T-helper 2 cell treated with Interferon-gamma antibody and Interleukin-4, amounts not matched to agents 5 μg/mL and 100 μg/mL, for 36 hours (primary cell): ENCODE data around the gene SLC35B4.
A peak's percentile ranks its signal among the peaks of the same experiment; 100 is the strongest.

Experiments
- DNase-seq: peaks from one replicate; pipeline ENCODE4 v3.0.0; 2021; ENCODE audit warnings: low spot score
- H3K27ac Mint-ChIP-seq: one replicate; pipeline ENCODE4 v1.8.0; 2021; ENCODE audit warnings: mild to moderate bottlenecking, mixed read lengths
- H3K27me3 Mint-ChIP-seq: one replicate; pipeline ENCODE4 v1.8.0; 2021; ENCODE audit warnings: low read depth, mixed read lengths
- H3K36me3 Mint-ChIP-seq: one replicate; pipeline ENCODE4 v1.8.0; 2021; ENCODE audit warnings: low read depth, mixed read lengths
- H3K4me1 Mint-ChIP-seq: one replicate; pipeline ENCODE4 v1.8.0; 2021; ENCODE audit warnings: low read depth, mixed read lengths
- H3K4me3 Mint-ChIP-seq: one replicate; pipeline ENCODE4 v1.8.0; 2022; ENCODE audit warnings: mild to moderate bottlenecking, moderate library complexity, mixed read lengths
- H3K9me3 Mint-ChIP-seq: one replicate; pipeline ENCODE4 v1.8.0; 2021; ENCODE audit warnings: mixed read lengths

SLC35B4 gene

GRCh38 chr7:134316539-134317344, at the start of gene SLC35B4:
Gene SLC35B4 (minus strand): TSS chr7:134316930. CDS start chr7:134316751, 179 bp downstream.
- Mint-ChIP-seq H3K4me1 (peaks cover 15% of the 10 kb centered on the region), H3K27me3 (peaks cover 4% of the 10 kb centered on the region), H3K27ac (peak within 1 kb of the TSS; percentile 83), H3K4me3 (peak within 1 kb of the TSS; percentile 91), H3K36me3 (no peaks in the 10 kb centered on the region), H3K9me3 (no peaks in the 10 kb centered on the region)
- peak; percentile 95 for DNase-seq

GRCh38 chr7:134366481-134366880, 49.8 kb upstream of the SLC35B4 start:
- H3K27ac Mint-ChIP-seq = no peak overlapping the region
- no peaks in the 10 kb centered on the region for H3K4me1 Mint-ChIP-seq
- H3K27me3 Mint-ChIP-seq = peaks cover 9% of the 10 kb centered on the region
- H3K9me3 Mint-ChIP-seq = no peaks in the 10 kb centered on the region
- DNase-seq = no peak
- H3K36me3 Mint-ChIP-seq = no peaks in the 10 kb centered on the region
- no peak overlapping the region for H3K4me3 Mint-ChIP-seq

GRCh38 chr7:134365341-134366054, 48.8 kb upstream of the SLC35B4 start:
- H3K4me3 Mint-ChIP-seq = no peak overlapping the region
- no peaks in the 10 kb centered on the region for H3K36me3 Mint-ChIP-seq
- H3K4me1 Mint-ChIP-seq = no peaks in the 10 kb centered on the region
- no peak for DNase-seq
- no peak overlapping the region for H3K27ac Mint-ChIP-seq
- peaks cover 9% of the 10 kb centered on the region for H3K27me3 Mint-ChIP-seq
- H3K9me3 Mint-ChIP-seq = no peaks in the 10 kb centered on the region

GRCh38 chr7:134364619-134365037, 47.9 kb upstream of the SLC35B4 start:
- no peak for DNase-seq
- H3K27me3 Mint-ChIP-seq = peaks cover 3% of the 10 kb centered on the region
- no peak overlapping the region for H3K4me3 Mint-ChIP-seq
- H3K4me1 Mint-ChIP-seq = no peaks in the 10 kb centered on the region
- H3K9me3 Mint-ChIP-seq = no peaks in the 10 kb centered on the region
- H3K36me3 Mint-ChIP-seq = no peaks in the 10 kb centered on the region
- H3K27ac Mint-ChIP-seq = no peak overlapping the region

GRCh38 chr7:134362587-134363483, 46.1 kb upstream of the SLC35B4 start:
- Mint-ChIP-seq H3K4me1 (peaks cover 2% of the 10 kb centered on the region), H3K9me3 (no peaks in the 10 kb centered on the region), H3K27ac (no peak overlapping the region), H3K36me3 (no peaks in the 10 kb centered on the region), H3K4me3 (no peak overlapping the region), H3K27me3 (peaks cover 3% of the 10 kb centered on the region)
- DNase-seq = no peak

- no peak for DNase-seq
- H3K27me3 Mint-ChIP-seq = no peaks in the 10 kb centered on the region
- no peak overlapping the region for H3K4me3 Mint-ChIP-seq
- H3K4me1 Mint-ChIP-seq = peaks cover 2% of the 10 kb centered on the region
- H3K36me3 Mint-ChIP-seq = no peaks in the 10 kb centered on the region
- H3K9me3 Mint-ChIP-seq = no peaks in the 10 kb centered on the region
- no peak overlapping the region for H3K27ac Mint-ChIP-seq
Observed at GRCh38 chr7:134359787-134360432, 43.2 kb upstream of the SLC35B4 start.

- H3K4me3 Mint-ChIP-seq = no peak overlapping the region
- DNase-seq = no peak
- H3K4me1 Mint-ChIP-seq = peaks cover 2% of the 10 kb centered on the region
- H3K27me3 Mint-ChIP-seq = no peaks in the 10 kb centered on the region
- no peaks in the 10 kb centered on the region for H3K36me3 Mint-ChIP-seq
- no peaks in the 10 kb centered on the region for H3K9me3 Mint-ChIP-seq
- H3K27ac Mint-ChIP-seq = no peak overlapping the region
Observed at GRCh38 chr7:134357486-134357885, 40.8 kb upstream of the SLC35B4 start.

GRCh38 chr7:134356421-134356936, 39.7 kb upstream of the SLC35B4 start:
- Mint-ChIP-seq H3K27me3 (no peaks in the 10 kb centered on the region), H3K4me1 (peaks cover 2% of the 10 kb centered on the region), H3K36me3 (no peaks in the 10 kb centered on the region), H3K27ac (no peak overlapping the region), H3K4me3 (no peak overlapping the region), H3K9me3 (no peaks in the 10 kb centered on the region)
- DNase-seq = no peak

- Mint-ChIP-seq H3K9me3 (no peaks in the 10 kb centered on the region), H3K27ac (no peak overlapping the region), H3K36me3 (no peaks in the 10 kb centered on the region), H3K4me3 (no peak overlapping the region), H3K27me3 (no peaks in the 10 kb centered on the region), H3K4me1 (peaks cover 2% of the 10 kb centered on the region)
- no peak for DNase-seq
Observed at GRCh38 chr7:134355927-134356326, 39.2 kb upstream of the SLC35B4 start.

GRCh38 chr7:134355004-134355525, 38.3 kb upstream of the SLC35B4 start:
- Mint-ChIP-seq H3K4me1 (peaks cover 2% of the 10 kb centered on the region), H3K36me3 (no peaks in the 10 kb centered on the region), H3K27ac (no peak overlapping the region), H3K27me3 (no peaks in the 10 kb centered on the region), H3K4me3 (no peak overlapping the region), H3K9me3 (no peaks in the 10 kb centered on the region)
- no peak for DNase-seq

GRCh38 chr7:134353411-134353810, 36.7 kb upstream of the SLC35B4 start:
- Mint-ChIP-seq H3K4me3 (no peak overlapping the region), H3K9me3 (no peaks in the 10 kb centered on the region), H3K4me1 (peaks cover 2% of the 10 kb centered on the region), H3K36me3 (no peaks in the 10 kb centered on the region), H3K27ac (no peak overlapping the region), H3K27me3 (no peaks in the 10 kb centered on the region)
- DNase-seq = no peak

GRCh38 chr7:134351424-134351823, 34.7 kb upstream of the SLC35B4 start:
- no peaks in the 10 kb centered on the region for H3K27me3 Mint-ChIP-seq

GRCh38 chr7:134350709-134351108, 34.0 kb upstream of the SLC35B4 start:
- no peaks in the 10 kb centered on the region for H3K4me1 Mint-ChIP-seq
- no peaks in the 10 kb centered on the region for H3K9me3 Mint-ChIP-seq
- no peaks in the 10 kb centered on the region for H3K36me3 Mint-ChIP-seq
- H3K4me3 Mint-ChIP-seq = no peak overlapping the region
- H3K27ac Mint-ChIP-seq = no peak overlapping the region
- no peak for DNase-seq
- H3K27me3 Mint-ChIP-seq = no peaks in the 10 kb centered on the region

More at GRCh38 chr7:134351424-134351823, 34.7 kb upstream of the SLC35B4 start:
- H3K9me3 Mint-ChIP-seq = no peaks in the 10 kb centered on the region
- H3K4me1 Mint-ChIP-seq = no peaks in the 10 kb centered on the region
- DNase-seq = no peak
- H3K27ac Mint-ChIP-seq = no peak overlapping the region
- no peak overlapping the region for H3K4me3 Mint-ChIP-seq
- no peaks in the 10 kb centered on the region for H3K36me3 Mint-ChIP-seq
